IMR-90 (cell line): ENCODE results near the gene DTD1. TPM values are rescaled to one million over a fixed set of nuclear protein-coding genes. Genes with fewer than 3 reads are reported as not detected.

ENCODE experiments used
- ATAC-seq: fragments of 200-7000 bp; cut with Tn5 transposase; 2 replicates; pipeline ENCODE4 v1.9.1; 2020; ENCODE audit warnings: low read depth, mild to moderate bottlenecking, moderate library complexity
- BruUV-seq: library from RNA; stranded (reverse); fragments of 400-500 nt; replicated peaks from 2 replicates; lab custom pipeline; 2021; lab: Mats Ljungman, UMichigan
- CTCF ChIA-PET: fragments of 300-600 bp; formaldehyde crosslinking; extraction: SDS; loops from one replicate; lab custom pipeline; 2021; ENCODE audit warnings: antibody characterized with exemption; lab: Yijun Ruan, JAX
- POLR2A ChIA-PET: fragments of 300-600 bp; sonication (Branson Sonifier 250); formaldehyde crosslinking; loops from one replicate; lab custom pipeline; 2022; ENCODE audit warnings: antibody characterized with exemption; ENCODE audit not compliant: unreplicated experiment; lab: Charles Lee
- DNase-seq: peaks from one replicate; pipeline ENCODE4 v3.0.0; 2013
- H2AFZ ChIP-seq: replicated peaks from 2 replicates; pipeline ENCODE3; 2013; ENCODE audit warnings: low read length, mild to moderate bottlenecking; ENCODE audit not compliant: poor library complexity
- H2AK5ac ChIP-seq: 2 replicates; pipeline ENCODE4 v1.6.1; 2013; ENCODE audit warnings: low read depth, low read length, inconsistent platforms
- H2AK9ac ChIP-seq: replicated peaks from 2 replicates; pipeline ENCODE3; 2013; ENCODE audit warnings: mild to moderate bottlenecking, low read depth, low read length, moderate library complexity; ENCODE audit not compliant: poor library complexity
- H2BK120ac ChIP-seq: 2 replicates; pipeline ENCODE4 v1.6.1; 2013; ENCODE audit warnings: low read depth, low read length, inconsistent platforms
- H2BK15ac ChIP-seq: 3 replicates; pipeline ENCODE4 v1.6.1; 2013; ENCODE audit warnings: low read depth, low read length, inconsistent platforms
- H2BK20ac ChIP-seq: 2 replicates; pipeline ENCODE4 v1.6.1; 2013; ENCODE audit warnings: low read depth, mild to moderate bottlenecking, inconsistent platforms, low read length, moderate library complexity
- H2BK5ac ChIP-seq: 2 replicates; pipeline ENCODE4 v1.6.1; 2013; ENCODE audit warnings: mild to moderate bottlenecking, low read depth, low read length, inconsistent platforms; ENCODE audit not compliant: poor library complexity, severe bottlenecking
- H3K14ac ChIP-seq: replicated peaks from 2 replicates; pipeline ENCODE4 v1.6.1; 2013; ENCODE audit warnings: low read depth, low read length, inconsistent platforms
- H3K18ac ChIP-seq: 2 replicates; pipeline ENCODE4 v1.6.1; 2013; ENCODE audit warnings: low read depth, low read length, control low read depth
- H3K23ac ChIP-seq: 2 replicates; pipeline ENCODE4 v1.6.1; 2013; ENCODE audit warnings: low read depth, low read length, inconsistent platforms
- H3K27ac ChIP-seq: 2 replicates; pipeline ENCODE4 v1.5.1; 2013; ENCODE audit warnings: mild to moderate bottlenecking, control low read depth, low read length; ENCODE audit not compliant: insufficient read depth
- H3K27me3 ChIP-seq: 2 replicates; pipeline ENCODE4 v1.6.1; 2013; ENCODE audit warnings: low read length; ENCODE audit not compliant: control insufficient read depth, insufficient read depth
- H3K36me3 ChIP-seq: 2 replicates; pipeline ENCODE4 v1.6.1; 2013; ENCODE audit warnings: low read length, mixed read lengths; ENCODE audit not compliant: control insufficient read depth, insufficient read depth
- H3K4ac ChIP-seq: 2 replicates; pipeline ENCODE4 v1.6.1; 2013; ENCODE audit warnings: low read depth, low read length, inconsistent platforms
- H3K4me1 ChIP-seq: 2 replicates; pipeline ENCODE4 v1.6.1; 2013; ENCODE audit warnings: low read length, mixed read lengths; ENCODE audit not compliant: control insufficient read depth, insufficient read depth
- H3K4me2 ChIP-seq: 2 replicates; pipeline ENCODE4 v1.6.1; 2013; ENCODE audit warnings: low read depth, mild to moderate bottlenecking, control low read depth, low read length, moderate library complexity
- H3K4me3 ChIP-seq: 2 replicates; pipeline ENCODE4 v1.5.1; 2013; ENCODE audit warnings: low read depth, mild to moderate bottlenecking, control low read depth, low read length, moderate library complexity; ENCODE audit not compliant: insufficient read depth
- H3K56ac ChIP-seq: 2 replicates; pipeline ENCODE4 v1.6.1; 2013; ENCODE audit warnings: low read length, inconsistent platforms; ENCODE audit not compliant: insufficient read depth; ENCODE audit errors: extremely low read depth
- H3K79me1 ChIP-seq, 2 experiments: 2 replicates each; pipeline ENCODE4 v1.6.1; 2013; ENCODE audit warnings: low read length in 2 of 2, inconsistent platforms in 1 of 2, low read depth in 1 of 2
- H3K9ac ChIP-seq: 2 replicates; pipeline ENCODE4 v1.6.1; 2013; ENCODE audit warnings: low read depth, low read length, control low read depth
- H3K9me1 ChIP-seq: 2 replicates; pipeline ENCODE4 v1.6.1; 2013; ENCODE audit warnings: low read length, inconsistent platforms; ENCODE audit not compliant: insufficient read depth
- H3K9me3 ChIP-seq: 2 replicates; pipeline ENCODE4 v1.6.1; 2013; ENCODE audit warnings: low read length; ENCODE audit not compliant: control insufficient read depth, insufficient read depth
- H4K20me1 ChIP-seq: 2 replicates; pipeline ENCODE4 v1.6.1; 2013; ENCODE audit warnings: low read length, inconsistent platforms; ENCODE audit not compliant: insufficient read depth
- H4K5ac ChIP-seq: 2 replicates; pipeline ENCODE4 v1.6.1; 2013; ENCODE audit warnings: mild to moderate bottlenecking, low read depth, low read length, control low read depth
- H4K8ac ChIP-seq, 2 experiments: 2 replicates each; pipeline ENCODE4 v1.6.1; 2013; ENCODE audit warnings: low read depth in 2 of 2, low read length in 2 of 2, control low read depth in 1 of 2, inconsistent platforms in 1 of 2
- H4K91ac ChIP-seq: 2 replicates; pipeline ENCODE4 v1.6.1; 2013; ENCODE audit warnings: low read depth, low read length, inconsistent platforms; ENCODE audit not compliant: insufficient read depth
- BHLHE40 ChIP-seq: fragments of 150-350 bp; IDR thresholded peaks from 2 replicates; pipeline ENCODE4 v1.6.1; 2016; ENCODE audit warnings: mild to moderate bottlenecking, low read depth, low read length
- CHD1 ChIP-seq: IDR thresholded peaks from 2 replicates; pipeline ENCODE4 v1.6.1; 2012; ENCODE audit warnings: low read depth, low read length, improper control_type of control experiment
- FOS ChIP-seq: fragments of 150-350 bp; IDR thresholded peaks from 2 replicates; pipeline ENCODE4 v1.6.1; 2016; ENCODE audit warnings: low read depth, low read length
- MAFK ChIP-seq: IDR thresholded peaks from 2 replicates; pipeline ENCODE4 v1.6.1; 2012; ENCODE audit warnings: low read depth, low read length, improper control_type of control experiment
- MAZ ChIP-seq: IDR thresholded peaks from 2 replicates; pipeline ENCODE4 v1.6.1; 2012; ENCODE audit warnings: low read depth, mild to moderate bottlenecking, low read length, improper control_type of control experiment, moderate library complexity, borderline replicate concordance
- MXI1 ChIP-seq: IDR thresholded peaks from 2 replicates; pipeline ENCODE4 v1.6.1; 2012; ENCODE audit warnings: low read depth, mild to moderate bottlenecking, low read length, moderate library complexity, borderline replicate concordance
- NFE2L2 ChIP-seq: fragments of 150-350 bp; IDR thresholded peaks from 2 replicates; pipeline ENCODE4 v1.6.1; 2016; ENCODE audit warnings: low read depth, mild to moderate bottlenecking, low read length
- POLR2A ChIP-seq: IDR thresholded peaks from 2 replicates; pipeline ENCODE4 v1.6.1; 2012; ENCODE audit warnings: mild to moderate bottlenecking, low read depth, low read length
- RAD21 ChIP-seq: IDR thresholded peaks from 2 replicates; pipeline ENCODE4 v1.6.1; 2012; ENCODE audit warnings: low read length, improper control_type of control experiment
- RCOR1 ChIP-seq: IDR thresholded peaks from 2 replicates; pipeline ENCODE4 v1.6.1; 2012; ENCODE audit warnings: mild to moderate bottlenecking, low read length, improper control_type of control experiment; ENCODE audit not compliant: insufficient replicate concordance
- RFX5 ChIP-seq: IDR thresholded peaks from 2 replicates; pipeline ENCODE4 v1.8.0; 2012; ENCODE audit warnings: low read depth, mild to moderate bottlenecking, low read length, moderate library complexity
- SMC3 ChIP-seq: fragments of 150-350 bp; IDR thresholded peaks from 2 replicates; pipeline ENCODE4 v1.6.1; 2016; ENCODE audit warnings: low read depth, mild to moderate bottlenecking, antibody characterized with exemption, low read length, moderate library complexity
- WGBS, 2 experiments: methylation state at CpG; one replicate each; pipeline versions ENCODE4 v1.1.5 to v1.1.7; 2013; ENCODE audit warnings: missing lambda C conversion rate in 2 of 2; ENCODE audit not compliant: insufficient read length in 1 of 2; ENCODE audit errors: extremely low coverage in 2 of 2; 5-methylcytosine and 5-hydroxymethylcytosine counted together
- dilution Hi-C: fragments of 300-500 bp; cut with HindIII; formaldehyde crosslinking; loops from one replicate; pipeline ENCODE4 v1.14.3; 2018; ENCODE audit warnings: low sequenced_read_pairs; ENCODE audit not compliant: unreplicated experiment
- in situ Hi-C: fragments of 300-500 bp; cut with MboI; formaldehyde crosslinking; loops from 3 replicates; pipeline ENCODE4 v1.14.3; 2019; ENCODE audit warnings: low sequenced_read_pairs, inconsistent platforms, mixed read lengths
- intact Hi-C: fragments of 100-400 bp; cut with micrococcal nuclease; formaldehyde crosslinking; loops from 2 replicates; pipeline ENCODE4 v1.10.0; 2022
- polyA plus RNA-seq, 3 experiments: library from polyadenylated mRNA; depleted of rRNA; stranded (reverse); fragments of >200 nt; gene quantifications; 2 replicates each; pipeline ENCODE4 v1.2.3, GENCODE V29; 2012; ENCODE audit warnings: low replicate concordance in 1 of 3
- total RNA-seq: library from RNA; depleted of rRNA; stranded (reverse); fragments of >200 nt; gene quantifications from 2 replicates; pipeline ENCODE4 v1.2.3, GENCODE V29; 2012
- TF ChIP-seq, protein P1 (sequence below): fragments of 150-350 bp; IDR thresholded peaks from 2 replicates; pipeline ENCODE4 v1.6.1; 2017; ENCODE audit warnings: mild to moderate bottlenecking, antibody characterized with exemption, low read length, low read depth
- TF ChIP-seq, protein P2 (sequence below): fragments of 150-350 bp; IDR thresholded peaks from 2 replicates; pipeline ENCODE4 v1.6.1; 2016; ENCODE audit warnings: low read depth, mild to moderate bottlenecking, low read length, moderate library complexity, borderline replicate concordance
- TF ChIP-seq, protein P3 (sequence below): conservative IDR thresholded peaks from 2 replicates; pipeline ENCODE4 v1.5.1; 2012; ENCODE audit warnings: mild to moderate bottlenecking, low read depth, low read length, improper control_type of control experiment

DTD1 gene
- total and polyA plus RNA-seq, 2 of the 4 experiments (the other 2 are of a cell fraction), result 73.1 to 101 TPM

DNA sequence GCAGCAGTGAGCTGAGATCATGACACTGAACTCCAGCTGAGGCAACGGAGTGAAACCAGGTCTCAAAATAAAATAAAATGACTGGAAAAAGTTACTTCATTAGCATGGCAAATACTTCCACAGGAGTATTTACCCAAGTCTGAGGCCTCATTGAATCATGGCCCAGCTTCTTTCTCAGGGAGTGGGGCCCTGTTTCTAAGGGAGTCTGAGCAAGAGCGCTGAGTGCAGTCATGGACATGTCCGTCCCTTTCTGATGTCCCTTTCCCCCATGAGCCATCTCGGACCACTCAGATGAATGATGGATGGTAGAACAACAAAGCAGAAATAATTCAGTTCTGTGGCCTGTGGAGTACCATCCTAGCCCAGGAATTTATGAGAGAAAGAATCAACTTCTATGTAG is 7.8 kb upstream of the DTD1 start:
- no peak overlapping the region for H2AK5ac ChIP-seq
- H2AFZ ChIP-seq, result no peak overlapping the region
- H2BK15ac ChIP-seq, result no peak overlapping the region
- H4K8ac ChIP-seq, result no peak overlapping the region
- H2BK20ac ChIP-seq, result no peak overlapping the region
- H3K4me1 ChIP-seq, result no peaks in the 10 kb centered on the region
- no CpG with 5 or more reads among the region's 4 CpGs for WGBS, 2 experiments
- no peak overlapping the region for H3K14ac ChIP-seq
- TF ChIP-seq RAD21, result no peak
- TF ChIP-seq, protein P1, sequence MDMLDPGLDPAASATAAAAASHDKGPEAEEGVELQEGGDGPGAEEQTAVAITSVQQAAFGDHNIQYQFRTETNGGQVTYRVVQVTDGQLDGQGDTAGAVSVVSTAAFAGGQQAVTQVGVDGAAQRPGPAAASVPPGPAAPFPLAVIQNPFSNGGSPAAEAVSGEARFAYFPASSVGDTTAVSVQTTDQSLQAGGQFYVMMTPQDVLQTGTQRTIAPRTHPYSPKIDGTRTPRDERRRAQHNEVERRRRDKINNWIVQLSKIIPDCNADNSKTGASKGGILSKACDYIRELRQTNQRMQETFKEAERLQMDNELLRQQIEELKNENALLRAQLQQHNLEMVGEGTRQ, result no peak
- TF ChIP-seq MXI1, result no peak
- no peak for TF ChIP-seq SMC3
- TF ChIP-seq FOS, result no peak
- no peak for TF ChIP-seq CHD1
- TF ChIP-seq BHLHE40, result no peak
- TF ChIP-seq, protein P2, sequence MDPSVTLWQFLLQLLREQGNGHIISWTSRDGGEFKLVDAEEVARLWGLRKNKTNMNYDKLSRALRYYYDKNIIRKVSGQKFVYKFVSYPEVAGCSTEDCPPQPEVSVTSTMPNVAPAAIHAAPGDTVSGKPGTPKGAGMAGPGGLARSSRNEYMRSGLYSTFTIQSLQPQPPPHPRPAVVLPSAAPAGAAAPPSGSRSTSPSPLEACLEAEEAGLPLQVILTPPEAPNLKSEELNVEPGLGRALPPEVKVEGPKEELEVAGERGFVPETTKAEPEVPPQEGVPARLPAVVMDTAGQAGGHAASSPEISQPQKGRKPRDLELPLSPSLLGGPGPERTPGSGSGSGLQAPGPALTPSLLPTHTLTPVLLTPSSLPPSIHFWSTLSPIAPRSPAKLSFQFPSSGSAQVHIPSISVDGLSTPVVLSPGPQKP, result no peak
- TF ChIP-seq RFX5, result no peak
- no peak for TF ChIP-seq NFE2L2
- no peak for TF ChIP-seq POLR2A
- no peak for TF ChIP-seq MAZ
- no peak for TF ChIP-seq RCOR1
- TF ChIP-seq MAFK, result no peak
- TF ChIP-seq, protein P3, sequence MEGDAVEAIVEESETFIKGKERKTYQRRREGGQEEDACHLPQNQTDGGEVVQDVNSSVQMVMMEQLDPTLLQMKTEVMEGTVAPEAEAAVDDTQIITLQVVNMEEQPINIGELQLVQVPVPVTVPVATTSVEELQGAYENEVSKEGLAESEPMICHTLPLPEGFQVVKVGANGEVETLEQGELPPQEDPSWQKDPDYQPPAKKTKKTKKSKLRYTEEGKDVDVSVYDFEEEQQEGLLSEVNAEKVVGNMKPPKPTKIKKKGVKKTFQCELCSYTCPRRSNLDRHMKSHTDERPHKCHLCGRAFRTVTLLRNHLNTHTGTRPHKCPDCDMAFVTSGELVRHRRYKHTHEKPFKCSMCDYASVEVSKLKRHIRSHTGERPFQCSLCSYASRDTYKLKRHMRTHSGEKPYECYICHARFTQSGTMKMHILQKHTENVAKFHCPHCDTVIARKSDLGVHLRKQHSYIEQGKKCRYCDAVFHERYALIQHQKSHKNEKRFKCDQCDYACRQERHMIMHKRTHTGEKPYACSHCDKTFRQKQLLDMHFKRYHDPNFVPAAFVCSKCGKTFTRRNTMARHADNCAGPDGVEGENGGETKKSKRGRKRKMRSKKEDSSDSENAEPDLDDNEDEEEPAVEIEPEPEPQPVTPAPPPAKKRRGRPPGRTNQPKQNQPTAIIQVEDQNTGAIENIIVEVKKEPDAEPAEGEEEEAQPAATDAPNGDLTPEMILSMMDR, result no peak
- no peak overlapping the region for H3K9ac ChIP-seq
- no peak overlapping the region for H3K4me2 ChIP-seq
- intact Hi-C loops (no loop called here), dilution Hi-C loops (no loop called here), in situ Hi-C loops (no loop called here)
- no peak overlapping the region for H3K23ac ChIP-seq
- H4K5ac ChIP-seq, result no peak overlapping the region
- ChIA-PET CTCF (no interaction called here), POLR2A (no interaction called here)
- H4K91ac ChIP-seq, result no peak overlapping the region
- no peaks in the 10 kb centered on the region for H4K20me1 ChIP-seq
- H3K18ac ChIP-seq, result no peak overlapping the region
- ATAC-seq, result no peak
- no peak overlapping the region for H3K4me3 ChIP-seq
- no peak overlapping the region for H2BK5ac ChIP-seq
- H2BK120ac ChIP-seq, result no peak overlapping the region
- H3K9me1 ChIP-seq, result no peaks in the 10 kb centered on the region
- no peak overlapping the region for H3K56ac ChIP-seq
- H2AK9ac ChIP-seq, result no peak overlapping the region
- no peaks in the 10 kb centered on the region for H3K36me3 ChIP-seq
- no peak overlapping the region for H3K4ac ChIP-seq
- no peaks in the 10 kb centered on the region for H3K79me1 ChIP-seq
- BruUV-seq, result no TSS peak
- H3K27ac ChIP-seq, result no peak overlapping the region
- no peaks in the 10 kb centered on the region; the same call in 1 of the 2 replicates for H3K27me3 ChIP-seq
- no peaks in the 10 kb centered on the region for H3K9me3 ChIP-seq
- DNase-seq, result no peak
